GM12864 (cell line): ENCODE results near the gene AHI1.

Source experiments
- DNase-seq: peaks from one replicate; pipeline ENCODE4 v3.0.0-alpha.2; 2011; ENCODE audit warnings: low read depth
- H3K4me3 ChIP-seq: 2 replicates; pipeline ENCODE4 v1.5.1; 2011; ENCODE audit warnings: mild to moderate bottlenecking, low read depth, low read length, control low read depth
- CTCF ChIP-seq: IDR thresholded peaks from 2 replicates; pipeline ENCODE4 v1.5.1; 2011; ENCODE audit warnings: low read depth, mild to moderate bottlenecking, moderate library complexity, low read length, control low read depth, inconsistent platforms; ENCODE audit errors: missing control alignments

The AHI1 gene

GRCh38 chr6:135233686-135234491 lies 263.7 kb downstream of the AHI1 start:
- no peak overlapping the region for H3K4me3 ChIP-seq
- no peak for DNase-seq
- TF ChIP-seq CTCF, result no peak
